NCI-H1417 (cell line): ENCODE measurements around the gene SCYL3.
"Not testable (repeated sequence)": the region's sequence is repeated elsewhere in the genome, so short reads cannot be mapped to it uniquely, and the experiment has no call there.

Source experiments
- DNase-seq, 3 experiments: peaks; one replicate each; lab custom pipeline; 2025; lab: John Stamatoyannopoulos, UW

The SCYL3 gene

GRCh38 chr1:169814265-169814664, 79.4 kb downstream of the SCYL3 start:
- no peak for DNase-seq

- no peak for DNase-seq
These were observed 81.6 kb downstream of the SCYL3 start for GRCh38 chr1:169812131-169812530.

GRCh38 chr1:169811418-169812035, 82.2 kb downstream of the SCYL3 start:
- not testable (repeated sequence) for DNase-seq

GRCh38 chr1:169809370-169810095, 84.2 kb downstream of the SCYL3 start:
- peak in 2 of 3 experiments; percentile 61 to 73 for DNase-seq

GRCh38 chr1:169804941-169805340, 88.8 kb downstream of the SCYL3 start:
- no peak for DNase-seq

GRCh38 chr1:169802888-169803287, 90.8 kb downstream of the SCYL3 start:
- DNase-seq, result no peak
